HG02938 (cell line): ENCODE measurements around the gene MFRP.

ENCODE experiments used
- ATAC-seq: cut with Tn5 transposase; IDR thresholded peaks from one replicate; pipeline ENCODE4 v1.9.1; 2021; ENCODE audit warnings: mild to moderate bottlenecking, moderate library complexity; ENCODE audit not compliant: unreplicated experiment

The MFRP gene

GRCh38 chr11:119319136-119319699 lies 27.3 kb downstream of the MFRP start:
- no peak for ATAC-seq

- ATAC-seq: no peak
Measured at GRCh38 chr11:119318240-119319135, 28.0 kb downstream of the MFRP start.

- no peak for ATAC-seq
Measured at GRCh38 chr11:119317592-119318239, 28.8 kb downstream of the MFRP start.

- ATAC-seq: no peak
Measured at GRCh38 chr11:119316729-119317591, 29.5 kb downstream of the MFRP start, which contains the start of gene MCAM. Gene MCAM, minus strand, starts transcription at chr11:119317130. Its CDS starts 29 bp downstream, at chr11:119317101.

- ATAC-seq: no peak
Measured at GRCh38 chr11:119316016-119316728, 30.3 kb downstream of the MFRP start.

- ATAC-seq: no peak
Measured at GRCh38 chr11:119315131-119316015, 31.1 kb downstream of the MFRP start.

GRCh38 chr11:119314726-119315125 lies 31.8 kb downstream of the MFRP start:
- ATAC-seq: no peak

GRCh38 chr11:119310682-119311052 lies 35.8 kb downstream of the MFRP start:
- ATAC-seq: no peak

- ATAC-seq: no peak
Measured at GRCh38 chr11:119309953-119310681, 36.4 kb downstream of the MFRP start.

- no peak for ATAC-seq
Measured at GRCh38 chr11:119309411-119309810, 37.1 kb downstream of the MFRP start.

GRCh38 chr11:119307974-119308373 lies 38.5 kb downstream of the MFRP start:
- no peak for ATAC-seq

- ATAC-seq: no peak
Measured at GRCh38 chr11:119307219-119307618, 39.3 kb downstream of the MFRP start.

GRCh38 chr11:119306373-119306890 lies 40.1 kb downstream of the MFRP start:
- ATAC-seq: no peak

- ATAC-seq: no peak
Measured at GRCh38 chr11:119305556-119306372, 40.7 kb downstream of the MFRP start.

GRCh38 chr11:119303227-119303718 lies 43.2 kb downstream of the MFRP start:
- no peak for ATAC-seq

- ATAC-seq: no peak
Measured at GRCh38 chr11:119300198-119300964, 46.1 kb downstream of the MFRP start.

- ATAC-seq: no peak
Measured at GRCh38 chr11:119299416-119299815, 47.1 kb downstream of the MFRP start.
